ENCODE measurements around the gene NRXN3.

Gene NRXN3

DNA sequence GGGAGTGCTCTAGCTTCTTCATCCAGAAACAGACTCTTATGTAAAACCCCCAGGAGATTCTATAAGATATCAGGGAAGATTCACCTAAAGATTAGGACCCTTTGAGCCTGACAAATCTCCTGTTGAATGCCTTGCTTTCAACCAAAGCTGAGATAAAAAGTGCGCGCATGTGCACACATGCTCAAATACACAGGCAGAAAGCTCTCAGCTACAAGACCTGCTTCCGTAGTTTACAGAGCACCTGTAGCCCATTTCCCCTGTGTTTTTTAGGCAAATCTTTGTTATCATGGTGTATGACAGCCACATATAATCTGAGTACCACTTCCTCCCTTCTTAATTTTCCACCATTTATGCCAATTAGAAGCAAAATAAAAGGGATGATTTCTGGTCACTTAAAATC lies 866.9 kb downstream of the NRXN3 start:
- Histone ChIP-seq H3K4me2 (no peak overlapping the region), H3K4me3 (no peak overlapping the region), H3K9me3 (peaks cover 4% of the 10 kb centered on the region), H3K4me1 (peaks cover 9% of the 10 kb centered on the region; the same call in 1 of the 2 replicates), H3K27me3 (no peaks in the 10 kb centered on the region), H3K36me3 (no peaks in the 10 kb centered on the region), H3K9ac (no peak overlapping the region), H4K20me1 (no peaks in the 10 kb centered on the region), H3K27ac (no peak overlapping the region)
- TF ChIP-seq Cebpa-rat (IDR thresholded peaks at IDR 0.05), result no peak

DNA sequence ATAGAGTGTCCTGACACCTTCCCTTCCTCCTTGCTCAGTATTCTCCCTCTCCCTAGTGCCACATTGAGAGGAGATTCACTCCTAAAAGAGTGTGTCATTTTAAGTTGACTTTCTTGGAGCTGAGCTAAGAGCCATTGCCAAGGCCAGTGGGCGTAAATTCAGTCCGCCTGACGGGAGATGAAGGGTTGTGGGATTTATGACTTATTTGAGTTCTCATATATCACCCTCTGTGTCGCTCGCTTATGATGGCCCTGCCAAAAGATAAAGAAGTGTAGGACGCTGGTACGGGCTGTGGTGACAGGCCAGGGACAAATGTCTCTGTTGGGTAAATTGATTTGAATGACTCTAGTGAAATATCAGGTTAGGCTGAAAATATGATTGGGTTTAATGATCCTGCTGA lies 867.4 kb downstream of the NRXN3 start:
- H3K4me3 ChIP-seq, result no peak overlapping the region
- no peaks in the 10 kb centered on the region for H4K20me1 ChIP-seq
- no peaks in the 10 kb centered on the region for H3K36me3 ChIP-seq
- H3K9me3 ChIP-seq, result peaks cover 4% of the 10 kb centered on the region
- H3K4me1 ChIP-seq, result peaks cover 9% of the 10 kb centered on the region; the same call in 1 of the 2 replicates
- no peak overlapping the region for H3K27ac ChIP-seq
- no peak overlapping the region for H3K9ac ChIP-seq
- H3K27me3 ChIP-seq, result no peaks in the 10 kb centered on the region
- no peak overlapping the region for H3K4me2 ChIP-seq
- TF ChIP-seq Cebpa-rat (IDR thresholded peaks at IDR 0.05), result no peak

DNA sequence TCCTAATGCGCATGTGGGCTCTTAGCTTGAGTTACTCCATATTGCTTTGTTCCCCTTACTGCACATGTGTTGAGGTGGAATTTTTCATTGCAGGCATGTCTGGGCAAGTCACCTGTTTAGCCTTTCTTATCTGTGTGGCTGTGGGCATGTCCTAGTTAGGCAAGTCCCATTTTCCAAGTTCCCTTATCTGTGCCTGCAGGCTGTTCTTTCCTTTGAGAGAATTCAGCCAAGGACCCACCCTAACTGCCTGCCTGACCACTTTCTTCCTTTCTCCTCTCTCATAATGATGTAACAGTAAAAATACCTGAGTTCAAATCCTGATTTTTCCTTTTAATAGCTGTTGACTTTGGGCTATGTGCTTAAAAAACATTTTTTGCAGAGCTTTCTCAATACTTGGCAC lies 870.6 kb downstream of the NRXN3 start:
- H3K36me3 ChIP-seq, result no peaks in the 10 kb centered on the region
- no peak overlapping the region for H3K4me2 ChIP-seq
- H3K27ac ChIP-seq, result no peak overlapping the region
- H3K9ac ChIP-seq, result no peak overlapping the region
- peaks cover 4% of the 10 kb centered on the region for H3K9me3 ChIP-seq
- no peaks in the 10 kb centered on the region for H3K27me3 ChIP-seq
- no peak overlapping the region for H3K4me3 ChIP-seq
- H3K4me1 ChIP-seq, result peaks cover 9% of the 10 kb centered on the region; the same call in 1 of the 2 replicates
- TF ChIP-seq Cebpa-rat (IDR thresholded peaks at IDR 0.05), result no peak
- H4K20me1 ChIP-seq, result no peaks in the 10 kb centered on the region

DNA sequence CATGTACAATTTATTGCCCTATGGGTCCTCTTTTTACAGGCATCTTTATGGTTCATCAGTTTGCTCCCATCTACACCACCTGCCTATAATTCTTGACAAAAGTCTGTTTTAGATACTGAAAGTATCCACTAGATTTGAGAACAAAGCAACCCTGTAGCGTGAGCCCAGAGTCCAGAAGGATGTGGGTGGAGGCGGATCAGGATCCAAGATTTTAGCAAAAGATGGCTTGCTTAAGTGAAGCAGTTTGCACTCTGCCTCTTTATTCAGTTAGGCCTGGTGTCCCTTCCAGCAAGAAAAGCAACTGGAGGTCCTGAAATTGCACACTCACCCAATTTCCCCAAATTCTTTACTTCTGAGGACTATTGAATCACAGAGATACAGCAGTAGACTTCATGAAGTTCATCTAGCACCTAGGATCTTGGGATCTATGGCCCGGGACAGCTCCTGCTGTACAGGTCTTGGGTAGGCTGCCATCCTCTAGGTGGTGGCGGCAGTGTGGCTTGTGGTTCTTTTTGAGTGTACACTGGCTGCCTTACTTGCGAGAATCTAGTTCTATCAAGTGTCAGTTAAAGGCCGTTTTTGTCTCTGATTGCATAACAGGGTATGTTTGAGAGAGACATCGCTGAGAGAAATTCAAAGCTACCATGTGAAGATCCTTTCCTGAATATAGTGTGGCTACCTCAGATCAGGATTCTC lies 873.2 kb downstream of the NRXN3 start:
- Histone ChIP-seq H3K36me3 (no peaks in the 10 kb centered on the region), H3K9ac (no peak overlapping the region), H3K27ac (no peak overlapping the region), H3K9me3 (peaks cover 4% of the 10 kb centered on the region), H3K4me1 (no peaks in the 10 kb centered on the region), H4K20me1 (no peaks in the 10 kb centered on the region), H3K27me3 (no peaks in the 10 kb centered on the region), H3K4me3 (no peak overlapping the region), H3K4me2 (no peak overlapping the region)
- TF ChIP-seq Cebpa-rat (IDR thresholded peaks at IDR 0.05), result no peak

DNA sequence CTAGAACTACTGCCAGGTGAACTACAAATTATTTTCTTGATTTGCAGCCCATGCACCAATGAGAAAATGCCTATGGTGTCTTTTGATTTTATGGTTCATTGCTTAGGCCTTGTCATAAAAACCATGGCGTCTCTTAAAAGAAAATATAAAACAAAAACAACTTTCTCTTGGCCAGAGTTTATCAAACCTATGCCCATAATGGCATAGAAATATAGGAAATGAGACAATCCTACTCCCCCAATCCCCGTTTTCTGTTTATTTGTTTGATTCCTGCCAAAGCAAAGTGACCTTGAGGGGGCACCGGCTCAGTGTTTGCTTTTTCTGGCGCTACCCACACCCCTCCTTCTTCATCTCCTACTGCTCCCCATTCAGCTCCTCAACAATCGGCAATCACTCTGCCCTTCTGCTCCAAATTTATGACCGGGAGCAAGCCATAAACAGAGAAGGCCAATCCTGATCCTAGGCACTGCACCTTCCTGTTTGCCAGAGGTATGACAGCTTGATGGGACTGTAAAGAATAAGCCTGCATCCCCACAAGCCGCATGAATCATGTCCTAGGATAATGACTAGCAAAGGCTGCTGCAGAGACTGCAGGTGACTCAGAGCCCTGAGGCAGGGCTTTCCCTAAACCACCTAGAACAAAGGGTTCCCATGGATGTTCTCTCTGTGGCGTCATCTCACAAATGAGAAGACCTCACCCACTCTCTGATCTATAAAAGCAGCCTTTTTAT lies 874.9 kb downstream of the NRXN3 start:
- Histone ChIP-seq H3K36me3 (no peaks in the 10 kb centered on the region), H4K20me1 (no peaks in the 10 kb centered on the region), H3K4me1 (no peaks in the 10 kb centered on the region), H3K27ac (no peak overlapping the region), H3K9me3 (peaks cover 4% of the 10 kb centered on the region), H3K27me3 (no peaks in the 10 kb centered on the region), H3K4me2 (no peak overlapping the region), H3K9ac (no peak overlapping the region), H3K4me3 (no peak overlapping the region)
- TF ChIP-seq Cebpa-rat (IDR thresholded peaks at IDR 0.05), result no peak

DNA sequence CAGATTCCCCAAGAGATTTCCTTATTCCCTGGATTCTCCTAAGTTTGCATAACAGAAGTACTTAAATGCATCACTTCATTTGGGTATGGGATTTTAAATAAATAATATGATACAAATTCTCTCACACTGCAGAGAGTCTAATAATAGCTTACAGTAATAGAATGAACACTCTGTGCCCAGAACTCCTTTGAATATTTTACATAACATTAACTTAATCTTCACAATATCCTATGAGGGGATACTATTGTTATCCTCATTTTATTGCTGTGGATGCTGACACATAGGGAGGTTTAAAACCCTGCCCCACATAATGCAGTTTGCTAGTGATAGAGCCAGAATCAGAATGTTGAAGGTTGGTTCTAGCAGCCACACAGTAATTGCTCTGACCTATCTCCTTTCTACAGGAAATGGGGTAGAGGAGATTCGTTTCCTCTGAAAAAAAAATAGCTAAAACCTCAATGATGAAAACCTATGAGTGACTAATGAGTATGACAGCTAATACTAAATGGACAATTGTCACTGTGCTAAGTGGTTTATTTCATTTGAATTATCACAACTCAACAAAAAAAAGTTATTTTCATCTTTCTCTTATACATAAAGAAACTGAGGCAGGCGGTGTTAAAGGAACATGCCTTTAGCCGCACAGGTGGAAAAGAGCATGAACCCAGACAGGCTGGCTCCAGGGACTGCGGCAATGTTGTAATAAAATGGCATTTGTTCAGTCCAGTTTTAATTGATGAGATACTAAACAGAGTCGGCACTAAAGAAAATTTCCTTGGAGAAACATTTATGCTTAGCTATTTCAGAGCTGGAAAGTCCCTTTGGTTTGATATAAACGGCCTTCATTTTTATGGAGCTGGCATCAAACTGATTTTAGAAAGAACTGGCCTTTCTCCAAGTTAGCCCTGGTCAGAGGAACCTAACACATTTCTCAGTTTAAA lies 880.9 kb downstream of the NRXN3 start:
- no peaks in the 10 kb centered on the region for H3K36me3 ChIP-seq
- no peaks in the 10 kb centered on the region for H3K27me3 ChIP-seq
- H3K9ac ChIP-seq, result no peak overlapping the region
- H3K9me3 ChIP-seq, result no peaks in the 10 kb centered on the region
- no peak overlapping the region for H3K4me3 ChIP-seq
- no peak for TF ChIP-seq Cebpa-rat (IDR thresholded peaks at IDR 0.05)
- H3K4me2 ChIP-seq, result no peak overlapping the region
- H4K20me1 ChIP-seq, result no peaks in the 10 kb centered on the region
- H3K4me1 ChIP-seq, result peaks cover 7% of the 10 kb centered on the region; the same call in 1 of the 2 replicates
- H3K27ac ChIP-seq, result no peak overlapping the region

DNA sequence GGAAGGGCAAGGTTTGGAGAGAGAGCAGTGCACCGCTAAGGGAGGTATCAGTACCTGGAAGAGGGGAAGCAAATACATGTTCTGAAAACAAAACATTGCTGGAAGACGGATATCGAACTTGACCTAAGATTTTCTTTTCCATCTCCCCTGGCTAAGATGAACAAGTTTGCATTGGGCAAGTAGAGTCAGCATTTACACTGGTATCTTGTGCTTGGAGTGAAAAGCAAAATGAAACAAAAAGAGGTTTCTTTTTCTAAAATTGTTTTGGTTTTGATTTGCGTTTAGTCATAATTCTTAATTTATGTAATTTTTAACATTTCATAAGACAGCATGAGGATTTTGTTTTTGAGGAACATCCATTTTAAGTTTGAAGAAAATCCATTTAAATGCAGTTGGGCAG lies 881.6 kb downstream of the NRXN3 start:
- Histone ChIP-seq H3K27me3 (no peaks in the 10 kb centered on the region), H3K27ac (no peak overlapping the region), H3K4me3 (no peak overlapping the region), H3K9me3 (no peaks in the 10 kb centered on the region), H3K36me3 (no peaks in the 10 kb centered on the region), H3K4me1 (peaks cover 7% of the 10 kb centered on the region; the same call in 1 of the 2 replicates), H3K9ac (no peak overlapping the region), H3K4me2 (no peak overlapping the region), H4K20me1 (no peaks in the 10 kb centered on the region)
- no peak for TF ChIP-seq Cebpa-rat (IDR thresholded peaks at IDR 0.05)

DNA sequence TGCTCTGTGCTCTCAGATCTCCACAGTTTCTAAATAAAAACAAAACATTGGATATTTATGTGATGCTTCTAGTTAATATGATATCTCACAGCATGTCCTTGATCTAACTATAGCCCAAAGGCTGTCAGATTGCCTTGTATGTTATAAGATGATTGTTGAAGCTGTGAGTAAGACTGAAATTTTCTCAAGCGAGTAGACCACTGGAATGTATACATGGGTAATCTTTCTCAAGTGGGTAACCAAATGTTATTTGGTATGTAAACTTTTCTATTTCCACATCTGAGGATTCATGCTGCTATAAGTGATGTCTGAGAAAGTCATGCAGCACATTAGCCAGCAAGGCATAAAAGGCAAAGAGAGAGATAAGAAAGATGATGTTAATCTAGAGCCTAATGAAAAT lies 886.7 kb downstream of the NRXN3 start:
- H3K4me2 ChIP-seq, result no peak overlapping the region
- TF ChIP-seq Cebpa-rat (IDR thresholded peaks at IDR 0.05), result no peak
- no peak overlapping the region for H3K9ac ChIP-seq

DNA sequence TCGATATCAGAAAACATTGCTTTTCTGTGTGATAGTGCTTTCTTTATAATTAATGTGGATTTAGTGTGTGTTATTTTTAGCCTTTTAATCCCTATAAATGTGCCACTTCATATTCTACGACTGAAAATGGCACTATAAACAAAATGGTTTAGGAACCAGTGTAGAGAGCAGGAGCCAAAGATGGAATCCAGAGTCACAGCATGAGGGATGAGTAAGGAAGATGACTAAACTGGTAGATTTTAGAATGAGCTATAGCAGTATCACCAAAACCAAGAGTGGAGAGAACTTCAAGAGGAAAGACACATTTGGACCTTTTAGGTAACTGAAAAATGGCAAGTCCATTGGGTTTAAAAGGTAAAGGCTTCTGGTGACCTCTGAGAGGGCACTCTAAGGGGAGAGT lies 887.2 kb downstream of the NRXN3 start:
- Histone ChIP-seq H3K4me1 (no peaks in the 10 kb centered on the region), H3K4me3 (no peak overlapping the region), H3K4me2 (no peak overlapping the region), H3K9ac (no peak overlapping the region), H3K27ac (no peak overlapping the region), H3K9me3 (no peaks in the 10 kb centered on the region), H3K36me3 (no peaks in the 10 kb centered on the region), H3K27me3 (no peaks in the 10 kb centered on the region), H4K20me1 (no peaks in the 10 kb centered on the region)
- TF ChIP-seq Cebpa-rat (IDR thresholded peaks at IDR 0.05), result no peak

More for the DNA sequence above, 886.7 kb downstream of the NRXN3 start:
- Histone ChIP-seq H3K9me3 (no peaks in the 10 kb centered on the region), H4K20me1 (no peaks in the 10 kb centered on the region), H3K4me1 (no peaks in the 10 kb centered on the region), H3K4me3 (no peak overlapping the region), H3K27ac (no peak overlapping the region), H3K27me3 (no peaks in the 10 kb centered on the region), H3K36me3 (no peaks in the 10 kb centered on the region)

Measured in BLaER1 (cell line).